Neuron (in vitro differentiated cells): Measurements from ENCODE around the gene LHX5.

ENCODE experiments used
- H2AFZ ChIP-seq: one replicate; pipeline ENCODE4 v1.6.1; 2013; ENCODE audit warnings: low read depth, mild to moderate bottlenecking, inconsistent platforms, low read length, moderate library complexity
- H3K27me3 ChIP-seq: one replicate; pipeline ENCODE4 v1.6.1; 2013; ENCODE audit warnings: low read length; ENCODE audit not compliant: insufficient read depth
- H3K36me3 ChIP-seq: one replicate; pipeline ENCODE4 v1.6.1; 2013; ENCODE audit warnings: low read length; ENCODE audit not compliant: insufficient read depth
- H3K4me1 ChIP-seq: one replicate; pipeline ENCODE4 v1.6.1; 2013; ENCODE audit warnings: low read length; ENCODE audit not compliant: insufficient read depth
- H3K4me3 ChIP-seq: 2 replicates; pipeline ENCODE4 v1.5.1; 2013; ENCODE audit warnings: mild to moderate bottlenecking, low read length, moderate library complexity
- H3K9me3 ChIP-seq: one replicate; pipeline ENCODE4 v1.6.1; 2013; ENCODE audit warnings: low read length

The LHX5 gene

GRCh38 chr12:113420996-113421595 lies 50.6 kb downstream of the LHX5 start:
- H3K4me3 ChIP-seq: no peak overlapping the region
- H3K27me3 ChIP-seq: no peaks in the 10 kb centered on the region
- H3K4me1 ChIP-seq: peaks cover 14% of the 10 kb centered on the region
- no peaks in the 10 kb centered on the region for H3K9me3 ChIP-seq
- H3K36me3 ChIP-seq: peaks cover 5% of the 10 kb centered on the region
- no peak overlapping the region for H2AFZ ChIP-seq

GRCh38 chr12:113418213-113418879 lies 53.3 kb downstream of the LHX5 start:
- H3K4me3 ChIP-seq: no peak overlapping the region
- H3K9me3 ChIP-seq: no peaks in the 10 kb centered on the region
- H3K27me3 ChIP-seq: no peaks in the 10 kb centered on the region
- H2AFZ ChIP-seq: no peak overlapping the region
- peaks cover 11% of the 10 kb centered on the region for H3K4me1 ChIP-seq
- no peaks in the 10 kb centered on the region for H3K36me3 ChIP-seq

GRCh38 chr12:113416091-113416754 lies 55.4 kb downstream of the LHX5 start:
- no peak overlapping the region for H3K4me3 ChIP-seq
- no peak overlapping the region for H2AFZ ChIP-seq
- no peaks in the 10 kb centered on the region for H3K4me1 ChIP-seq
- H3K36me3 ChIP-seq: no peaks in the 10 kb centered on the region
- no peaks in the 10 kb centered on the region for H3K9me3 ChIP-seq
- no peaks in the 10 kb centered on the region for H3K27me3 ChIP-seq

- Histone ChIP-seq H3K4me3 (no peak overlapping the region), H3K27me3 (no peaks in the 10 kb centered on the region), H3K9me3 (no peaks in the 10 kb centered on the region), H3K36me3 (no peaks in the 10 kb centered on the region), H2AFZ (no peak overlapping the region), H3K4me1 (peaks cover 4% of the 10 kb centered on the region)
Measured at GRCh38 chr12:113414519-113415038, 57.1 kb downstream of the LHX5 start.

- no peak overlapping the region for H2AFZ ChIP-seq
- no peaks in the 10 kb centered on the region for H3K9me3 ChIP-seq
- peaks cover 4% of the 10 kb centered on the region for H3K4me1 ChIP-seq
- no peaks in the 10 kb centered on the region for H3K36me3 ChIP-seq
- no peaks in the 10 kb centered on the region for H3K27me3 ChIP-seq
- no peak overlapping the region for H3K4me3 ChIP-seq
Measured at GRCh38 chr12:113413488-113413939, 58.2 kb downstream of the LHX5 start.
